HG02759 (cell line): Measurements from ENCODE around the gene SLC25A3.
"Not testable (repeated sequence)": the region's sequence is repeated elsewhere in the genome, so short reads cannot be mapped to it uniquely, and the experiment has no call there.

Source experiments
- ATAC-seq: cut with Tn5 transposase; IDR thresholded peaks from one replicate; pipeline ENCODE4 v1.9.1; 2021; ENCODE audit warnings: mild to moderate bottlenecking, moderate library complexity; ENCODE audit not compliant: unreplicated experiment

The SLC25A3 gene

GRCh38 chr12:98593351-98594049 is at the start of gene SLC25A3:
SLC25A3 (plus strand) TSS chr12:98593686; CDS start chr12:98593979, 293 bp downstream.
- peak; percentile 99 for ATAC-seq

GRCh38 chr12:98543701-98544100 is 49.8 kb upstream of the SLC25A3 start:
- ATAC-seq: no peak

GRCh38 chr12:98544751-98545150 is 48.7 kb upstream of the SLC25A3 start:
- ATAC-seq: no peak

GRCh38 chr12:98549371-98550110 is 43.9 kb upstream of the SLC25A3 start:
- no peak for ATAC-seq

GRCh38 chr12:98551787-98552186 is 41.7 kb upstream of the SLC25A3 start:
- no peak for ATAC-seq

- not testable (repeated sequence) for ATAC-seq
These were observed 35.4 kb upstream of the SLC25A3 start for GRCh38 chr12:98558097-98558496.

GRCh38 chr12:98559666-98560065 is 33.8 kb upstream of the SLC25A3 start:
- no peak for ATAC-seq

- no peak for ATAC-seq
These were observed 31.6 kb upstream of the SLC25A3 start for GRCh38 chr12:98561846-98562245.

- ATAC-seq: no peak
These were observed 21.5 kb upstream of the SLC25A3 start for GRCh38 chr12:98572010-98572409.

GRCh38 chr12:98574110-98574509 is 19.4 kb upstream of the SLC25A3 start:
- no peak for ATAC-seq

- no peak for ATAC-seq
These were observed 18.5 kb upstream of the SLC25A3 start for GRCh38 chr12:98575013-98575412.

GRCh38 chr12:98576795-98577194 is 16.7 kb upstream of the SLC25A3 start:
- ATAC-seq: not testable (repeated sequence)

- no peak for ATAC-seq
These were observed 15.1 kb upstream of the SLC25A3 start for GRCh38 chr12:98578392-98578791.

- ATAC-seq: no peak
These were observed 14.7 kb upstream of the SLC25A3 start for GRCh38 chr12:98578821-98579220.

GRCh38 chr12:98579347-98579746 is 14.1 kb upstream of the SLC25A3 start:
- no peak for ATAC-seq

- no peak for ATAC-seq
These were observed 13.7 kb upstream of the SLC25A3 start for GRCh38 chr12:98579835-98580234.

- no peak for ATAC-seq
These were observed 12.8 kb upstream of the SLC25A3 start for GRCh38 chr12:98580695-98581094.

GRCh38 chr12:98581101-98581500 is 12.4 kb upstream of the SLC25A3 start:
- no peak for ATAC-seq

- ATAC-seq: no peak
These were observed 11.4 kb upstream of the SLC25A3 start for GRCh38 chr12:98582093-98582492.

GRCh38 chr12:98587084-98587483 is 6.4 kb upstream of the SLC25A3 start:
- ATAC-seq: no peak

- no peak for ATAC-seq
These were observed 2.3 kb upstream of the SLC25A3 start for GRCh38 chr12:98591209-98591608.

GRCh38 chr12:98592825-98593322 is 612 bp upstream of the SLC25A3 start:
- no peak for ATAC-seq
